ENCODE data around the gene NUP93.
"Not testable (repeated sequence)": the region's sequence is repeated elsewhere in the genome, so short reads cannot be mapped to it uniquely, and the experiment has no call there.

NUP93 gene

DNA sequence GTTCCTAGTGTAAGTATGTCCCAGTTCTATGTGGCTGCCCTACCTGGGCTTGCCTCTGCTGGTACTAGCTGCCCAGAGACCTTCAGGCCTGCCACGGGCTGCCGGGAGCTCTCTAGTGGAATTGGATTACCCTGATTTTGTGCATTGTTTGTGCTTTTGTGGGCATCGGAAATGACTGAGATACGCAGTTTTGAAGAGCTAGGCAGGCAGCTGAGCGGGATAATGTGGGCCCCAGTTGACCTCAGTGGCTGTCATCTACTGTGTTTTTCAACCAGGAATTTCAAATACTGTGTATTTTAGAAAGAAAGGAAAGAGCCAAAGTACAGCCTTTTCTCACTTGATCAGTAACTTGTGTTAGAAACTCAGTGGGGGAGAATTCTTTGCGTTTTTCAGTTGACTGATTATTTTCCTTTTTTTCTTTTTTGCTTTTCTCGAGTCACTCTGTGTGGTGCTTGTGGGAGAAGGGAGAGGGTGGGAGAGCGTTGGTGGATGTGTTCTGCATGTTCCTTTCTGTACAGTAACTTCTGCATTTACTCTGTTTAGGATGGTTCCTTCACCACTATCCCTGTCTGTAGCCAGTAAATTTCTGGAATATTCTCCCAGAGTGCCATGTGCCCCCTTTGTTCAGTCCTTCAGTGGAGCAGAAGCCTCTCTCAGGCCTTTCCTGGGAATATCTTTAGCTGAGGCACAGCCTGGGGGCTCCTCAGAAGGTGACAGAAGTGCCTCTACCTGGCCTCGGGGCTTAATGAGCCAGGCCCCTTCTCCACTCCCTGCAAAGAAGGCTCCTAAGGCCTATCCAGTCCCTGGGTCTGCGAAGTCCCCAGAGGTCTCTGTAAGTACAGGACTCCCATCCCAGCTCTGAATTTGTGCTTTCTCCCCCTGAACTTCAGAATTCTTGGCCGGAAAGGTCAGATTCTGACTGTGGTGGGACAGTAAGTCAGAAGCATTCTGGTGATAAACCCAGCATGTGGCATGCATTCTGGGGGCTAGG lies 120.1 kb downstream of the NUP93 start:
- no peak for DNase-seq (ENCODE audit: low read depth)

DNA sequence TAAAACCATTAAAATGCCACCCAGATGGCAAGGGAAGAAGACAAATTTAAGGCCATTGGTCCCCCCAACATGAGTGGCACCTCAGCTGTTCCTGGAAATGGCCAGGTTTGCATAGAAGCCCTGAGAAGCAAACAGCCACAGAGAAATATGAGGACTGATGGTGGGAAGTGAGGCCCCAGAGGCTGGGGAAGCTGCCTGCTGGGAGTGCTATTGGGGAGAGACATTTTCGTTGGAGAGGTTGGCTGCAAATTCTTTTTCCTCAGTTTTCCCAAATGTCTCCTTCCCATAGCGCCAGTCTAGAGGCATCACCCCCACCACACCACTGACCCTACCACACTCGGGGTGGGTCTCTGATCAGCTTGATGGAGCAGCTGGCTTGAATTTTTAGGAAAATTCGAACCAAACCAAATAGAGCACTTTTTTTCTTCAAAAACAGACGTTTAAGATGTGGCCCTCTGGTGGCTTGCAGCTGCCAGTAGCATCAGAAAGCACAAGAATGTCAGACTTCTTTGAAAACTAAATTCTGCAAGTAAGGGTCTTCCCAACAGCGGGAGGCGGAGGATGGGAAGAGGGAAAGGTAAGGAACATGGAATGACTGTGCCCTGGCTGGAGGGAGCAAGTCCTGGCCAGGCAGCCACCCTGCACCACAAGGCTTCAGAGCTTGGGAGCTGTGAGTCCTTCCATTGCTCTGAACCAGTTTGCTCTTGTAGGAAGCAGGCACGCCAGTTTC lies 121.9 kb downstream of the NUP93 start:
- DNase-seq (ENCODE audit: low read depth), result no peak

DNA sequence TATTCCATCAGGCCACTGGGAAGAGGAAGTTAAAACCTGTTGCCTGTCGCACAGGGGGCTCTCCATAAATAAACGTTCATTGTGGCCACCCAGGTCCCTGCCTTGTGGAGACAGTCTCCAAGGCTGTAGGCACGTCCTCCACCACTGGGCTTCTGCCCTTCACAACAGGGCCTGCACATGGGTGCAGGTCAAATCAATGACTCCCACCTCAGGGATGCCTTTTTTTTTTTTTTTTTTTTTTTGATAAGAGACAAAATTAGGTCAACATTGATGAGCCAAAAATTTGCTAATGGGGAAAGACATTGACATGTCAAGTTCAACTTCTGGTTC lies 122.4 kb downstream of the NUP93 start:
- no peak for DNase-seq (ENCODE audit: low read depth)

DNA sequence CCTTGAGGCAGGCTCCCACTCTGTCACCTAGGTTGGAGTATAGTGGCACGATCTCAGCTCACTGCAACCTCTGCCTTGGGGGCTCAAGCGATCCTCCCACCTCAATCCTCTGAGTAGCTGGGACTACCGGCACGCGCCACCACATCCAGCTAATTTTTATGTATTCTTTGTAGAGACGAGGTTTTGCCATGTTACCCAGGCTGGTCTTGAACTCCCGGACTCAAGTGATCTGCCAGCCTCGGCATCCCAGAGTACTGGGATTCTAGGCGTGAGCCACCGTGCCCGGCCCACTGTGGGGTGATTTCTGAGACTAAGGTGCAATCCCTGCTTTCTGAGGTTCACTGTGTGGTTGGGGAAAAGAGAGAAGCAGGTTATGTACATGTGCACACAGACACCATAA lies 123.0 kb downstream of the NUP93 start:
- DNase-seq (ENCODE audit: low read depth), result no peak

DNA sequence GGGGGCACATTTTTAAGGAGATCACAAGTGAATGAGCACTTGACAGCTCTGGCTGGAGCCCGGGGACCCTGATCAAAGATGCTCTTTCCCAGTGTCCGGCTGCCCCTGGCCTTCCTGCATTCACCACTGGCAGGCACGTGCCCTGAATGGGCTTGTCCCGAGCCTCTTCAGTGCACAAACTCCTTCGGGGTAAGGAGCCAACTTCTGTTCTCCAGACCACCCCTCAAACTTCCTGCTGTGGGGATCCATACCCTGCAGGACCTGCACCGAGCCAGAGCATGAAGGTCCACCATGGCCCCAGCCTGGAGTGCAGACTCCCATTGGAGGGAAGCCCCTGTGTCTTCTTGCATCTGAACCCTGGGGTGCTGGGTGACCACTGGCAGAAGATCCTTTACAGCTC lies 125.3 kb downstream of the NUP93 start:
- DNase-seq (ENCODE audit: low read depth), result no peak

DNA sequence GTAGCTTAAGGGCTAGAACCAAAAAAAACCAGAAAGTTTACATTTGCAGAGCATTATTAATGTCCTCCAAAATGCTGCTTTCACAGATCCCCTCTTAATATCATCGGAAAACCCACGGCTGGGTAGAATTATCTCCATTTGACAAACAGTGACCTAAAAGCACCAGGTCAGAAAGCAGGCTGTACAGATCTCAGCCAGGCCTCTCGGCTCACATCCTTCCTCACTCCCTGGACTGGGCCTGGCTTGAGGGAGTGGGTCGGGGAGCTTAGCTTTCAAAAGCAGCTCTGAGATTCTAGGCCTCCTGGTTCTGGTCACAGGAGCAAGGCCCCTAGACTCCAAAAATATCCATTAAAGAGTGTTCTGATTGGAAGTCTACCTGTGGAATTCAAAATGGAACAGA lies 126.0 kb downstream of the NUP93 start:
- DNase-seq (ENCODE audit: low read depth), result no peak

DNA sequence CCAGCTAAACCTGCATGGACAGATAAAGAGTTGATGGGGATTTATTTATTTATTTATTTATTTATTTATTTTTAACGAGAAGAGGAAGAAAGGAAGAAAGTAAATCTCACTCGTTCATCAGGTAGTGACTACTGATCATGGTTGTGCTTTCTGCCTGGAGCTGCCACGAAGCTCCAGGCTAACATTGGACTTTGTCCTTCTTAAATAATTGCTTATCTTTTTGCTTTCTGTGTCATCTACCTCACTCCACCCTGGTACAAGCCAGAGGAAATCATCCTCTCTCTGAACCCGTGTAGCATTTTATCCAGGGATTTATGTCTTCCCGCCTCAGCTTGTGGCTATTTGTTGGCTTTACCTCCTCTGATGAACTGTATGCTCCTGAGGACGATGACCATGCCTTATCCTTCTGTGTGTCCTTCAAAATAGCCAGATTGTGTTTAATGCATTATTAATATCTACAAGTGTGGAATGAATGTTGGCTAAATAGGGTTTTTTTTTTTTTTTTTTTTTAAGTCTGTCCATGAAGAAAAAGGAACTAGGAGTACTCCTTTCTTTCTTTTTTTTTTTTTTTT lies 127.0 kb downstream of the NUP93 start:
- no peak for DNase-seq (ENCODE audit: low read depth)

DNA sequence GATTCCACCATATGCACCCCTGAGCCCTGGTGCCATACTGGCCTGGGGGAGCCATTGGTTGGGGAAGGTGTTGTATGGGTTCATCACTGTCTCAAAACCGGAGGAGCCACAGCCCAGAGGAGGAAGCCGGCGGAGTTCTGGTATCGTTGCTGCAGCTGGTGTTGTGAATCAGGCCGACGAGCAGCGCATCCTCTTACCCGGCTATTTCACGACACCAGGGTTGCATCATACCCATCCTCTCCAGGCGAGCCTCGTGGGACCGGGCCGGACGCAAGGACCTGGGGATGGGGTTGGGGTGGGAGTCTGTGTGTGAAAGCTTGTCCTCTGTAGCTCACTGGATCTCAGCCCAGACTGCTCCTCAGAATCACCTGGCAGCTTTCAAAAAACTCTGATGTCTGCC lies 128.4 kb downstream of the NUP93 start:
- DNase-seq (ENCODE audit: low read depth), result no peak

DNA sequence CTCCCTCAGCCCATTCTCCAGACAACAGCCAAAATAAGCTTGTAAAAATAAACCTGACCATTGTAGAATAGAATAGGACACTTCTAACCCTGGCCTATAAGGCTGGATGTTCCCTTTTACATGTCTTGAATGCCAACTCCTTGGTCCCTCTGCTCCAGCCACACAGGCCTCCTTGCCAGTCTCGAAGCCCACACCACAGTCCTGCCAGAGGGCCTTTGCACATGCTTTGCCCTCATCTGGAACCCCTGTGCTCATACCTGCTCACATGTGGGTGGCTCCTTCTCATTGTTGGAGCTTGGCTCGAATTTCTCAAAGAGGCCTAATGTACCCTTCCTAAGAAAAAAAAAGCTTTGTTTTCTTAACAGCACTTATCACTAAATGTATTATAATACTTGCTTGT lies 129.7 kb downstream of the NUP93 start:
- no peak for DNase-seq (ENCODE audit: low read depth)

DNA sequence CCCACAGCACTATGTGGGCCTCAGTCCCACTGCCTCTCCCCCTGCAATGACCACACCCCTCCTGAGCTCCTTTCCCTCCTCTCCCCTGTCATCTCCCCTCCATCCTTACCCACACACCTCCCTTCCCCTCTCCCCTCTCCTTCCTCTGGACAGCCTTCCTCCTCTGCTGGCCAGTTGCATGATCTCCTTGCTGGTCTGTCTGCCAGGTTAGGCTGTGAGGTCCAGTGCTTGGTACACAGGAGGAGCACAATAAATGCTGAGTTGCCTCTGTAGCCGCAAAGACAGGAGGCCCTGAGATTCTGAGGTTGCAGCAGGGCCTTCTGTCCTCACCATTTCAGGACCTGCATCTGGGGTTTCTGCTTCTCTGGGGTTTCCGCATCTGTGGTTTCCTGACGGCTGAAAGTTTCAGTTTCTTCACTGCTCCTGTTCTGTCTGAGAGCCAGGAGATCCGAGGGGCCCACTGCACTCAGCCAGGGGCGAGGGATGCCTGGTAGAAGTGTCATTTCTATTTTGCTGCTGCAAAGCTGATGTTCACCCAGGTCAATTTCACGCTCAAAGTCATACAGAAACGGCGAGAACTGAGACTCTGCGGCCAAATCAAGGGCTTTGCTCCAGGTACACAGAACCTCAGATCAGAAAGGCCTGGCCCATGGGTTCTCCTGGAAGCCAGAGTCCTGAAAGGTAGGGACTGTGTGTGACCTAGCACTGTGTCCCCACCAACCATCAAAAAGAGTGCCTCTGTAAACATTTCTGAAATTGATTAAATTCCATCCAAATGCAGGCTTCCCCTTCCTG lies 130.5 kb downstream of the NUP93 start:
- DNase-seq (ENCODE audit: low read depth), result no peak

DNA sequence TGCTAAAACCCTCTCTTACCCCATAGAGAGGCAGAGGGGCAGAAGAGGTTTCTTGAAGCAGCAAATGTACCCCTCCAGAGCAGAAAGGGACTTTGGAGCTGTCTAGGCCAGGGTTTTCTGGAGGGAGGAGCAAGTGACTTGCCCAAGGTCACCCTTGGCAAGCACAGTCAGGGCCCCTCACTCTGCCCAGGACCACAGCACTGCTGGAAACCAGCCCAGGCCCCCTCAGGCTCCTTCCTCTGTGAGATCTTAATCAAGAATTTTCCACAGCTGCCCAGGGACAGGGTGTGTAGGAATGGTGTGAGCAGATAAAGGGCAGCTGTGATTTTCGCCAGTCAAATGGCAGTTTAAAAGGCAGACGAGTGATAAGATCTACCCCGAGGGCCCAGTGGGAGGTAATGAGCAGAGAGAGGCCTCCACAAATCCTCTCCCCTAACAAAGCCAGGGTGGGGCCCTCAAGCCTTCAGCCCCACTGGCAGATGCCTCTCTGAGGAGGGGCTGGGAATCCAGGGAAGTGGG lies 131.2 kb downstream of the NUP93 start:
- DNase-seq (ENCODE audit: low read depth), result no peak

DNA sequence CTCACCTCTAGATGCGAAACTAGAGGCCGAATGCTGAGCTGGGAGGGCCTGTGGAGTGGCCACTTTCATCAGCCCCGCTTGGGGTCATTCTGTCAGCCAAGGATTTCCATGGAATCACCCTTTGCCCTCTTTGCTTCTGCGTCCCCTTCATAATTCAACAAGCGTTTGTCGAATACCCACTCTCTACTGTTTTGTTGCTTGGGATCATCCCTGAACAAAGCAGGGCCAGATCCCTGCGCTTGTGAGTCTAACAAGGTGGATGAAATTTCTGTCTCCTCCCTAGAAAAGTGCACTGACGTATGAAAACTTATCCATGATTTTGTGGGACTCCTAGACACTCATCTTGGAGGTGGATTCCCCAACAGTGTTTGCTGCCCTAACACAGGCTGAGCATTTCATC lies 131.8 kb downstream of the NUP93 start:
- DNase-seq (ENCODE audit: low read depth), result no peak

DNA sequence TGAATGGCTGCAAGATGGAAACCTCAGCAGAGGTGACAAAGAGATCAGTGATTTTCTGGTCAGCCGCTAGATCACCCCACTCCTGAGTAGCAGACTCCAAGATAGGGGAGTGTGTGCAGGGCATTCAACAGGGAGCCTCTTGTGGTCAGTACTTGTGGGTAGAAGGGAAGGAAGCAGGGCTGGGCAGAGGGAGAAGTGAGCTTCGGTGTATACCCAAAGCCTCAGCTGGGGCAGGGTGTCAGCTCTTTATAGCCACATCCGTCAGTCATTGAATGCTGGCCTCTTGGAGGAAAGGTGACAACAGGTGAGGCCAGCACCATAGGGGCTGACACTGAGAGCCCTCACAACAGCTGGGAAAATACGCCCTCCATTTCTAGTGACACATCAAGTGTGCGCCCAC lies 132.8 kb downstream of the NUP93 start:
- no peak for DNase-seq (ENCODE audit: low read depth)

DNA sequence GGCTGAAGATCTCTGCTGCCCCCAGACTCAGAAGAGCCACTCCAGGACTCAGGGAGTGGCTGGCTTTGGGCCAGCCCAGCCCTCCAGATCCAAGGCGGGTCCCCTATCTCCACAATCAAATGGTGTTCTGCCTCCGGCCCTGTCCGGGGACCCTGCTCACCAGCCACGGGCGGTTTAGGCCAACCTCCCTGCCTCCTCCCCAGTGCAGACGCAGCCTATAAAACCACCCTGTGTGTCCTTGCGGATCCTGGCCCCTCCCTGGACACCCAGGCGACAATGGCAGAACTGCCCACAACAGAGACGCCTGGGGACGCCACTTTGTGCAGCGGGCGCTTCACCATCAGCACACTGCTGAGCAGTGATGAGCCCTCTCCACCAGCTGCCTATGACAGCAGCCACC lies 135.0 kb downstream of the NUP93 start, which contains the start of gene SLC12A3:
Gene SLC12A3, plus strand, starts transcription at position 248 of the 400 bp plus-strand sequence. Its CDS starts 29 bp downstream, at position 277.
- no peak for DNase-seq (ENCODE audit: low read depth)

DNA sequence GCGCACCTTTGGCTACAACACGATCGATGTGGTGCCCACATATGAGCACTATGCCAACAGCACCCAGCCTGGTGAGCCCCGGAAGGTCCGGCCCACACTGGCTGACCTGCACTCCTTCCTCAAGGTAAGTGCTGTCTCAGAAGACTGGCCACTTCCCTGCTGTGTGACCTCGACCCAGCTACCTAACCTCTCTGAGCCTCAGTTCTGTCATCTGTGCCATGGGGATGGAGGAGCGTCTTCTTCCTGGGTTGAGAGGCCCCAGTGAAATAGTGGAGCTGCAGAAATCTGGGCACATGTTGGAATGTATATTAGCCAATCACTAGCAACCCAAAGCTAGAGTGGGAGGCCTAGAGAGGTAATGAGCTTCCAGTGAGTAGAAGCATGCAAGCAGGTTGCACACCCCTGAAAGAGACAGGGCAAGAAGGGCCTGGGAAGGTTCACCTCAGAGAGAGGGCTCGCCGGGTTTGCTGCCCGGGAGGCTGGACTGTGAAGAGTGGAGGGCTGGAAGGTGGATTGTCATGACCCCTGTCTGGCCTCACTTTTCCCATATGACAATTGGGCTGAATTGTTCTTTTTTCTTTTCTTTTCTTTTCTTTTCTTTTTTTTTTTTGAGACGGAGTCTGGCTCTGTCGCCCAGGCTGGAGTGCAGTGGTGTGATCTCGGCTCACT lies 135.6 kb downstream of the NUP93 start:
- no peak for DNase-seq (ENCODE audit: low read depth)

DNA sequence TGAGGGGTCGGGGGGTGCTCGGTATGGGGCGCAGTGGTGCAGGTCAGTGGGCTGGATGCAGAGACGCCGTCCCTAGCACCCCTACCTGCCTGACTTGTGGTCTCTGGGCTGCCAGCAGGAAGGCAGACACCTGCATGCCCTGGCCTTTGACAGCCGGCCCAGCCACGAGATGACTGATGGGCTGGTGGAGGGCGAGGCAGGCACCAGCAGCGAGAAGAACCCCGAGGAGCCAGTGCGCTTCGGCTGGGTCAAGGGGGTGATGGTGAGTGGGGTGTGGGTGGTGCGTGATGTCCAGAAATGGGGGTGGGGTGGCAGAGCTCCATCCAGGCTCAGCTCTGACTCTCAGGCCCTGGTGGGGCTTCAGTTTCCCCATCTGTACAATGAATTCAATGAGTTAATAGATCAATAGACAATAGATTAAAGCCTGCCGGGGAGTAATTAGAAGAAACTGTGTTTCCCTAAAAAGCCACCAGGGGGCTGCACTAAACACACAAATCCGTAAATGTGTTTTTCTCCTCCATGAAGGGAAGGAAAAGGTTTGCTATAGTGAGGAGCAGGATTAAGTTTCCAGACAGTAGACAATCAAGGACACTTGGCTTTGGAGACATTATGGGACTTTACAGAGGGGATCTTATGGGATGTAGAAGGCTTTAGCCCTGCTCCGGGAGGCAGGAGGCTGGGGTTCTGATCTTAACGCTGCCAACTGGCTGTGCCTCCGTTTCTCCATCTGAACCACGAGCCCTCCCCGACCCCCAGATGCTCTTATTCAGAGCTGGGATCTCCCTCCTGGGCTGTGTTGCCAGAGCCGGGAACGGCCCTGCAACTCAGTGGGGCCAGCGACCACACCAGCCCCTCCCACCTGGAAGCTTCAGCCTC lies 137.3 kb downstream of the NUP93 start:
- DNase-seq (ENCODE audit: low read depth), result no peak

DNA sequence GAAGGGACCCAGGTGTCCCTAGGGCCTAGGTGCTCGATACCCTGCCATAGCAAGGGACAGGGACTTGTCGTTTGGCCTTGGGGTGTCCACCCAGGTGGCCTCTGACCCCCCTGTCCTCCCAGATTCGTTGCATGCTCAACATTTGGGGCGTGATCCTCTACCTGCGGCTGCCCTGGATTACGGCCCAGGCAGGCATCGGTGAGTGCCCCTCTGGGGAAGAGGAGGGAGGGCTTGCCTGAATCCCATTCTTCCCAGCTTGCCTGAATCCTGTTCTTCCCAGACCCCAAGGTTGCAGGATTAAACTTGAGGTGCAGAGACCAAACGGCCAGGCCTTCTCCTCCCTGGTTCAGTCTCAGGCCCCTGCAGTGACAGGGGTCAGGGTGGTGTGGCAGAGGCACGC lies 138.2 kb downstream of the NUP93 start:
- no peak for DNase-seq (ENCODE audit: low read depth)

DNA sequence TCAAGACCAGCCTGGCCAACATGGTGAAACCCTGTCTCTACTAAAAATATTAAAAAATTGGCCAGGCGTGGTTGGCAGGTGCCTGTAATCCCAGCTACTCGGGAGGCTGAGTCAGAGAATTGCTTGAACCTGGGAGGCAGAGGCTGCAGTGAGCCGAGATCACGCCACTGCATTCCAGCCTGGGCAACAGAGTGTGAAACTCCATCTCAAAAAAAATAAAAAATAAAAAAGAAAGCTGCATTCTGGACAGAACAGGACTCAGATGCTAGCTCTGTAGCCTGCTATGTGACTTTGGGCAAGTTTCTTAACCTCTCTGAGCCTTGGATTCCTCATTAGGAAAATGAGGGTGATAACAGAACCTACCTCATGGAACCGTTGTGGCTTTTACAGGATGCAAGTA lies 138.8 kb downstream of the NUP93 start:
- not testable (repeated sequence) for DNase-seq (ENCODE audit: low read depth)

DNA sequence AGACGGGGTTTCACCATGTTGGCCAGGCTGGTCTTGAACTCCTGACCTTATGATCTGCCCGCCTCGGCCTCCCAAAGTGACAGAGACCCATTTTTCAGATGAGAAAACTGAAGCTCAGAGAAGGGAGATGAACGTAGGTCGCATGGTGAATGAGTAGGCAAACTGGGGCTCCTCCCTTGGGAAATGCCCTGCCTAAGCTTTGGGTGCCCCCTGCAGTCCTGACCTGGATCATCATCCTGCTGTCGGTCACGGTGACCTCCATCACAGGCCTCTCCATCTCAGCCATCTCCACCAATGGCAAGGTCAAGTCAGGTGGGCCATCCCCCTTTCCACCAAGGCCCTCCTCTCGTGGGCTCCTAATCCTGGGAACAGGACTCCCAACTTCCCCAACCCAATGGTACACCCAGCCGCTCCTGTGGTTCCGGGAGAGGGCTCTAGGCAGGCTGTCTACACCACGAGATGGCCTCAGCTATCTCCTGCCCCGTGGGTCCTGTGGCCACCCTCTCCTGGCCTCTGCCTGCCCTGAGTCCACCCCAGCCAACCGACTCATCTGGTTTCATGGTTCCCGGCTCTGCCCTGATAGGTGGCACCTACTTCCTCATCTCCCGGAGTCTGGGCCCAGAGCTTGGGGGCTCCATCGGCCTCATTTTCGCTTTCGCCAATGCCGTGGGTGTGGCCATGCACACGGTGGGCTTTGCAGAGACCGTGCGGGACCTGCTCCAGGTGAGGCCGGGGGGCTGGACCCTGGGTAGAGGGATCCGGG lies 139.8 kb downstream of the NUP93 start:
- DNase-seq (ENCODE audit: low read depth), result no peak

Data from GM04503 (cell line).